Spleen (tissue), 11 donors: ENCODE data around the gene TIMP1. TPM values are rescaled to one million over a fixed set of nuclear protein-coding genes. Genes with fewer than 3 reads are reported as not detected.

Source experiments
- DNase-seq: peaks from one replicate; pipeline ENCODE4 v3.0.0-alpha.2; 2020
- H3K27ac ChIP-seq, 8 donors: fragments of 200-600 bp; sonication (generic) in 7 of 8; 1 replicate in 4 of 8; 2 replicates in 4 of 8; pipeline versions ENCODE4 v1.5.0 to v1.8.0; 2016 to 2021; ENCODE audit warnings: inconsistent platforms in 4 of 8, mild to moderate bottlenecking in 4 of 8, moderate library complexity in 1 of 8
- H3K27me3 ChIP-seq, 7 donors: fragments of 200-600 bp; sonication (generic) in 6 of 7; replicated peaks in 1 of 7; 1 replicate in 4 of 7; 2 replicates in 3 of 7; pipeline versions ENCODE4 v1.5.0 to v1.8.0; 2016 to 2021; ENCODE audit warnings: inconsistent platforms in 3 of 7, mild to moderate bottlenecking in 1 of 7
- H3K36me3 ChIP-seq, 6 donors: fragments of 200-600 bp; sonication (generic) in 5 of 6; 1 replicate in 4 of 6; 2 replicates in 2 of 6; pipeline versions ENCODE4 v1.5.0 to v1.8.0; 2016 to 2021; ENCODE audit warnings: inconsistent platforms in 2 of 6
- H3K4me1 ChIP-seq, 6 donors: fragments of 200-600 bp; sonication (generic) in 5 of 6; 1 replicate in 3 of 6; 2 replicates in 3 of 6; pipeline versions ENCODE4 v1.5.0 to v1.8.0; 2016 to 2021; ENCODE audit warnings: inconsistent platforms in 3 of 6
- H3K4me3 ChIP-seq, 8 donors: fragments of 200-600 bp; sonication (generic) in 7 of 8; 1 replicate in 4 of 8; 2 replicates in 4 of 8; pipeline versions ENCODE4 v1.5.0 to v1.8.0; 2016 to 2021; ENCODE audit warnings: inconsistent platforms in 4 of 8, mild to moderate bottlenecking in 4 of 8, moderate library complexity in 2 of 8
- H3K9me3 ChIP-seq, 8 donors: fragments of 200-600 bp; sonication (generic) in 7 of 8; 1 replicate in 4 of 8; 2 replicates in 4 of 8; pipeline versions ENCODE4 v1.5.0 to v1.8.0; 2016 to 2021; ENCODE audit warnings: inconsistent platforms in 4 of 8
- CTCF ChIP-seq, 11 experiments: fragments of 200-600 bp in 7 of 11; fragments of 450-650 bp in 4 of 11; sonication (generic) in 4 of 11; IDR thresholded peaks in 8 of 11; conservative IDR thresholded peaks in 3 of 11; 1 replicate in 7 of 11; 2 replicates in 4 of 11; pipeline versions ENCODE4 v1.4.0 to v1.8.0; 2016 to 2021; ENCODE audit warnings: antibody characterized with exemption in 11 of 11, inconsistent platforms in 4 of 11, mild to moderate bottlenecking in 1 of 11
- POLR2A ChIP-seq, 3 donors: fragments of 450-650 bp; IDR thresholded peaks; one replicate each; pipeline ENCODE4 v1.5.1; 2017; ENCODE audit warnings: antibody characterized with exemption in 3 of 3, mild to moderate bottlenecking in 1 of 3
- POLR2AphosphoS5 ChIP-seq, 3 donors: sonication (generic); formaldehyde crosslinking; IDR thresholded peaks; one replicate each; pipeline ENCODE4 v1.5.1; 2017; ENCODE audit warnings: antibody characterized with exemption in 3 of 3
- WGBS, 5 donors: extraction: QIAGEN DNeasy Blood & Tissue Kit in 3 of 5; methylation state at CpG; one replicate each; pipeline versions ENCODE4 v1.1.5 to v1.1.7; 2013 to 2018; 5-methylcytosine and 5-hydroxymethylcytosine counted together
- intact Hi-C: fragments of 100-400 bp; cut with DNase I; formaldehyde crosslinking; loops from one replicate; pipeline ENCODE4 v1.15.0; 2023; ENCODE audit warnings: low total_unique reads
- polyA plus RNA-seq, 3 donors: library from polyadenylated mRNA; stranded (reverse); fragments of 200-250 nt; gene quantifications; one replicate each; pipeline ENCODE4 v1.2.1, GENCODE V29; 2013
- total RNA-seq, 7 donors: library from RNA; depleted of rRNA in 3 of 7; stranded (reverse); fragments of >200 nt in 3 of 7; fragmentation: NEBNext Ultra II Directional in 4 of 7; extraction: Animal tissue kit (Norgen Biotek cat#: 25700) in 4 of 7; gene quantifications; one replicate each; pipeline versions ENCODE4 v1.1.0 to v1.2.1, GENCODE V29; 2016 to 2021
- donor health status: healthy with polysubstance abuse.
- donor health status: DM: no; HTN: no; CAD: no; lungs with moderate emphysema.
- donor health status: DM: no; HTN: no; CAD: no.
- donor health status: Bipolar disorder and iron deficiency.
- donor health status: healthy.
- donor health status: DM: no; HTN: no; CAD: no.
- donor health status: DM: yes; HTN: yes; CAD: no.

TIMP1 gene
- total and polyA plus RNA-seq, 10 donors, result 86.8 to 293 (median 184) TPM

- intact Hi-C loops, result no loop called here
- Histone ChIP-seq H3K4me3 (no peak overlapping the region), H3K4me1 (peaks cover 0 to 32% (median 11%) of the 10 kb centered on the region in 6 donors), H3K27ac (no peak overlapping the region), H3K36me3 (peaks cover 0 to 10% (median 8%) of the 10 kb centered on the region in 6 donors), H3K27me3 (peaks cover 0 to 25% (median 8%) of the 10 kb centered on the region in 7 donors), H3K9me3 (no peaks in the 10 kb centered on the region)
- 86 to 95% (median 90%) methylated on average over 13 to 20 of the region's 20 CpGs for WGBS, 5 donors
- no peak for TF ChIP-seq CTCF (IDR thresholded peaks at IDR 0.05 in 8 of 11, conservative IDR thresholded peaks at IDR 0.05 in 3 of 11)
- no peak for TF ChIP-seq POLR2A (IDR thresholded peaks at IDR 0.05)
- no peak for TF ChIP-seq POLR2AphosphoS5 (IDR thresholded peaks at IDR 0.05)
- DNase-seq, result no peak
Measured at GRCh38 chrX:47576021-47576898, 6.0 kb upstream of the TIMP1 start.

DNA sequence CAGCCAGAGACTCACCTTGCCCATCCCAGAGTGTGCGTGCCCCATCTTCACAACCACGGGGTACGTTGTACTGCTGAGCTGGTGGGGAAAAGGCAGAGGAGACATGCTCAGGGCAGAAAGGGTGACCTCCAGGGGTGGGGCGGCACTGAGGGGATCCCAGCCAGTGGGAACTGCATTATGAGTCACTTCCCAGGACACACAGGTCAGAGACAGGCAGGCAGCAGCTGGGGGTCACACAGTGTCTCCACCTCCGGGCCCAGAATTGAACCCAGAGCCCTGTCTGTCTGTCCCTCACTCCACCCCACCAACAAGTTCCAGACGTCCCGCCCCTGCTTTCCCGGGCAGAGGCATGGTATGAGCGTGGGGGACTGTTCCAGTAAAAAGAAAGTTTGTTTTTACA, 4.8 kb upstream of the TIMP1 start:
- 73 to 84% (median 81%) methylated on average over 8 to 9 of the region's 9 CpGs for WGBS, 5 donors
- DNase-seq, result no peak
- TF ChIP-seq CTCF (IDR thresholded peaks at IDR 0.05 in 8 of 11, conservative IDR thresholded peaks at IDR 0.05 in 3 of 11) (no peak), POLR2A (IDR thresholded peaks at IDR 0.05) (no peak), POLR2AphosphoS5 (IDR thresholded peaks at IDR 0.05) (no peak)
- H3K27ac ChIP-seq, result no peak overlapping the region
- intact Hi-C loops, result no loop called here
- H3K36me3 ChIP-seq, result no peaks in the 10 kb centered on the region
- no peaks in the 10 kb centered on the region for H3K9me3 ChIP-seq
- peaks cover 0 to 41% (median 14%) of the 10 kb centered on the region in 6 donors for H3K4me1 ChIP-seq
- peaks cover 0 to 25% (median 8%) of the 10 kb centered on the region in 7 donors for H3K27me3 ChIP-seq
- H3K4me3 ChIP-seq, result no peak overlapping the region

DNA sequence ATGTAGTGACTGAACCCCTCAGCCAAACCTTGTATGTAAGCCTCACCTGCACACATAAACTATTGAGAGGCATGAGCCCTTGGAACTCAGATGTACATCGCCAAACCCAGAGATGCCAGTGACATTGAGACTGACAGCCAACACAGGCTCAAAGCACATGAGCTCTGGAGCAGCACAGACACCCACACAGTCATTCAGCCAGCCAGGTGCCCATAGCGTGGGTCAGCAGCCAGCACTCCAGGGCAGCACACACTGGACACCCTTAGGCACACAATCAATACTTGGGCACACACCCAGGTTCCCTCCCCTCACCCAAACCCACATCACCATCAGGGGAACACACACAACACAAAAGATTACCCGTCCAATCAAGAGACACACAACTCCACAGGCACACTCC, 4.3 kb upstream of the TIMP1 start:
- DNase-seq, result no peak
- Histone ChIP-seq H3K27ac (no peak overlapping the region), H3K36me3 (no peaks in the 10 kb centered on the region), H3K4me1 (peaks cover 0 to 43% (median 14%) of the 10 kb centered on the region in 6 donors), H3K4me3 (no peak overlapping the region), H3K9me3 (no peaks in the 10 kb centered on the region), H3K27me3 (peaks cover 0 to 23% (median 8%) of the 10 kb centered on the region in 7 donors)
- TF ChIP-seq CTCF (IDR thresholded peaks at IDR 0.05 in 8 of 11, conservative IDR thresholded peaks at IDR 0.05 in 3 of 11) (no peak), POLR2A (IDR thresholded peaks at IDR 0.05) (no peak), POLR2AphosphoS5 (IDR thresholded peaks at IDR 0.05) (no peak)
- WGBS, 5 donors, result 59 to 100% (median 83%) methylated on average over 2 to 3 of the region's 3 CpGs
- intact Hi-C loops, result no loop called here

DNA sequence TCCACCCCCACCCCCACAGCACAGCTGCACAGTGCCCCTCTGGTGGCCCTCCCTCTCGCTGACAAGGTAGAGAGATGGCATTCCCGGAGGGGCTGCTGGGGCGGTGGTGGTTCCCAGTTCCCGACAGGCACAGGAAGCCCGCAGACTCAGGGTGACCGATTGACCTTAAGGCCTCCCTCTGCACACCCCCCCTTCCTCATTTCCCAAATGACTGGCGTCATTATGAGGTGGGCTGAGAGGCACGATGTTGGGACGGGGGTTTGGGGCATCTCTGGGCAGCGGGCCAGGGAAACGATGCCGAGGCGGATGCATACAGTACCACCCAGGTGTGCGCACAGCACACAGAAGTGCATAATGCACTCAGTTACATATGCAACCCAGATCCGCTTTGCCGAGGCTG, 3.5 kb upstream of the TIMP1 start:
- no peaks in the 10 kb centered on the region for H3K9me3 ChIP-seq
- peaks cover 0 to 15% (median 8%) of the 10 kb centered on the region in 7 donors for H3K27me3 ChIP-seq
- no peak for TF ChIP-seq POLR2A (IDR thresholded peaks at IDR 0.05)
- TF ChIP-seq CTCF (IDR thresholded peaks at IDR 0.05 in 8 of 11, conservative IDR thresholded peaks at IDR 0.05 in 3 of 11), result no peak
- peak in 2 of 3 donors; percentile 36 to 40 for TF ChIP-seq POLR2AphosphoS5 (IDR thresholded peaks at IDR 0.05)
- H3K36me3 ChIP-seq, result no peaks in the 10 kb centered on the region
- WGBS, 5 donors, result 35 to 84% (median 46%) methylated on average over 9 to 16 of the region's 16 CpGs
- no peak for DNase-seq
- H3K4me3 ChIP-seq, result no peak overlapping the region
- intact Hi-C loops, result no loop called here
- peak overlapping the region in 2 of 8 donors; percentile 64 to 73 for H3K27ac ChIP-seq
- H3K4me1 ChIP-seq, result peaks cover 0 to 41% (median 12%) of the 10 kb centered on the region in 6 donors
